AG09309 (cell line): ENCODE data around the gene PTPRN2.

ENCODE experiments used
- DNase-seq: peaks from one replicate; pipeline ENCODE4 v3.0.0-alpha.2; 2010; ENCODE audit warnings: low read depth
- H3K4me3 ChIP-seq: 2 replicates; pipeline ENCODE4 v1.5.1; 2011; ENCODE audit warnings: mild to moderate bottlenecking, low read depth, low read length, moderate library complexity; ENCODE audit not compliant: control insufficient read depth
- CTCF ChIP-seq: IDR thresholded peaks from 2 replicates; pipeline ENCODE4 v1.5.1; 2011; ENCODE audit warnings: mild to moderate bottlenecking, low read depth, low read length, inconsistent platforms; ENCODE audit not compliant: insufficient read depth, control insufficient read depth; ENCODE audit errors: missing control alignments

The PTPRN2 gene

GRCh38 chr7:157769526-157770215 is 818.0 kb downstream of the PTPRN2 start:
- no peak for TF ChIP-seq CTCF
- H3K4me3 ChIP-seq, result no peak overlapping the region
- no peak for DNase-seq

GRCh38 chr7:157769086-157769485 is 818.5 kb downstream of the PTPRN2 start:
- no peak for DNase-seq
- no peak overlapping the region for H3K4me3 ChIP-seq
- TF ChIP-seq CTCF, result no peak

- no peak for TF ChIP-seq CTCF
- H3K4me3 ChIP-seq, result no peak overlapping the region
- no peak for DNase-seq
Observed at GRCh38 chr7:157768198-157768597, 819.4 kb downstream of the PTPRN2 start.

- DNase-seq, result no peak
- no peak overlapping the region for H3K4me3 ChIP-seq
- no peak for TF ChIP-seq CTCF
Observed at GRCh38 chr7:157767506-157768197, 820.0 kb downstream of the PTPRN2 start.

GRCh38 chr7:157766098-157766497 is 821.5 kb downstream of the PTPRN2 start:
- no peak overlapping the region for H3K4me3 ChIP-seq
- no peak for DNase-seq
- TF ChIP-seq CTCF, result no peak

GRCh38 chr7:157764946-157765537 is 822.6 kb downstream of the PTPRN2 start:
- no peak overlapping the region for H3K4me3 ChIP-seq
- TF ChIP-seq CTCF, result no peak
- no peak for DNase-seq
